GM18861 (cell line): Measurements from ENCODE around the gene AGXT.

Experiments
- ATAC-seq: cut with Tn5 transposase; IDR thresholded peaks from one replicate; pipeline ENCODE4 v1.9.1; 2021; ENCODE audit not compliant: unreplicated experiment

The AGXT gene

DNA sequence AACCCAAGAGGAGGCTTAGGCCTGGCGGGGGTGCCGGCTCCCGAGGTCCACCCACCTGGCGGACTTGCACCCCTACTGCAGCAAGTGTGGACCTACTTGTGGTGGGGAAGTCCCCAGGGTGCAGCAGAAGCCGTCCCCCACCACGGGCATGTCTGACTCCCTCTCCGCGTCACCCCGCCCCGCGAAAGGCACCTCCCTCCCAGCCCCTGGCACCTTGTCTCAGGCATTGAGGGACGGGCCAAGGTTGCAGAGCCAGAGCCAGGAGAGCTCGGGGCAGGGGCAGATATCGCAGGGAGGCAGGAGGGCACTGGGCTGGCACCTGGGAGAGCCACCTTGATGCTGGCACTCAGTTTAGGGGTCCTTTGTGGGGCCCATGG is 56.6 kb downstream of the AGXT start:
- no peak for ATAC-seq

DNA sequence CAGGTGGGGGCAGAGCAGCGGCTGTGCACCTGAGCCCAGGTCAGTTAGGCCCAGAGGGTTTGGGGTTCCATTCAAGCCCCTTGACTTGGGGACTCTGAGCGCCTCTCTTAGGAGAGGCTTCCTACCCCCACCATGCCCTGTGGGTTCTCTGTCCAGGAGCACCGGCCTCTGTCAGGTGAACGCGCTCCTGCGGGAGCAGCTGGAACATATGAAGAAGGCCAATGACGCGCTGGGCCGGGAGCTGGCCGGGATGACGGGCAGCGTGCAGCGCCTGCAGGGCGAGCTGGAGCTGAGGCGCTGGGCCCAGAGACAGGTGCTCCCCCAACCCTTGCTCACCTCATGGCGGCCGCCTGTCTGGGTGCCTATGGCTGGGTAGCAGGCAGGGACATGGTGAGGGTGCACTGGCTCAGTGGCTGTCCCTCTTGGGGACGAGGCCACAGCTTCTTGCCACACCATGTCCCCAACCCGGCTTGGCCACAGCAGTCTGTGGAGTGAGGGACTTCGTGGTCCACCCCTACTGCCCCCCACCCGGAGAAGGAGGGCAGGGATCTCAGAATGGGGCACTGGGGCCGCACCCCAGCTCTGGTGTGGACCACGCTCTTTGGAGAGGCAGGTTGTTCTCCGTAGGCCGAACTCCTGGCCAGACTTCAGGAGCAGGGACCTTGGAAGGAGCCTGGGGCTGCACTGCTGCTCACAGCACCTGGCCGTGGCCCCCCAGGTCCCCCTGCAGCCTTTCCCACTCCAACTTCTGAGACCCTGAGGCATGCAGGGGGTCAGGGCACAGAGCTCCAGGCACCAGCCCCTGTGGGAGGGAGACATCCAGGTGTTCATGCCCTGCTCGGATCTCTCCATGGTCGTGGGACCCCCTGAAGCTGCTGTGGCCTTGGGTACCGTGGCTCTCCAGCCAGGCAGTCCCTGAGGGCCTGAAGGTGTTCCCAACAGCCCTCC is 57.2 kb downstream of the AGXT start:
- no peak for ATAC-seq

DNA sequence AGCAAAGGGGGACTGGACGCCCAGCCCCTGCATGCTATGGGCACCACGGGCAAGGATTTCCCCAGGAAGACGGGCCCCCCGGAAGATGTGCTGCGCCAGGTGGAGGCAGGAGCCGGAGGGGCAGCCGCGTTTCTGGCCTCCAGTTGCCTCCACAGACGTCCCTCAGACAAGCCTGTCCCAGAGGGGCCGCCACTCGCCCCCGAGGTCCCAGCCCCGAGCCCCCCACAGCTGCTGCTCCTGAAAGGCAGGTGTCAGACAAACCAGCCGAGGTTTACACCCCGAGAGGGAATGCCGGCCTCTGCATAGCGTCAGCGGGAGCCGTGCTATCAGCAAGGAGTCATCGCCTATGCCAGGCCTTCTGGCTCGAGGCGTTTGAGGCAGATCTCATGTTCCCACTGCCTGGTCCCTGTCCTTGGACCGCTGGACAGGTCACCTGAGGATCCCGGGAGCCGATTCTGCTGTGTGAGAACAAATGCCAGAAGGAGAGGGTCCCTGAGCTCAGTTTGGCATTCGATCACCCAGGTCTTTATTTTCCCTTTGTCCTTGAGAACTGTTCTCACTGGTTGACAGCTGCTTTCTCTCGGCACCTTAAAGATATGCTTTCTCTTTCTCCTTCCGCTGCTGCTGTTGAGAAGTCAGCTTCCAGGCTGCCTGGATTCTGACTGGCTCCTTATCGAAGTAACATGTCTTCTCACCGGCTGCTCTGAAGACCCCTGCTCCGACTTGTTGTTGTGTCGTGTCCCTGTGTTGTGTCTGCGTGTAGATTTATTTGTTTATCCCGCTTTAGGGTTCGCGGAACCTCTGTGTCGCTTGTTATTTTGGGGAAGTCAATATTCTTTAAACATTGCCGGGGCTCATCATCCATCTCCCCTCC is 58.1 kb downstream of the AGXT start:
- no peak for ATAC-seq

DNA sequence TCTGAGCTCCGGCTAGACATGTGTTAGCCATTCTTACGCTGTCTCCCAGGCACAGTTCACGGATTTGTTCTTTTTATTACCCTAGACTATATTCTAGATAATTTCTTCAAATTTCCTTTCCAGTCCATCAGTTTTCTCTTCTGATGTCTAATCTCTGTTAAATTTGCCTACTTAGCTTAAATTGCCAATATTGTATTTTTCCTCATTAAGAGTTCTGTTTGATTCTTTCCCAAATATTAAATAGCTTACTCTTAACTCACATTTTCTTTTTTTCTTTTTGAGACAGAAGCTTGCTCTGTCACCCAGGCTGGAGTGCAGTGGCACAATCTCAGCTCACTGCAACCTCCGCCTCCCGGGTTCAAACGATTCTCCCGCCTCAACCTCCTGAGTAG is 58.8 kb downstream of the AGXT start:
- no peak for ATAC-seq

DNA sequence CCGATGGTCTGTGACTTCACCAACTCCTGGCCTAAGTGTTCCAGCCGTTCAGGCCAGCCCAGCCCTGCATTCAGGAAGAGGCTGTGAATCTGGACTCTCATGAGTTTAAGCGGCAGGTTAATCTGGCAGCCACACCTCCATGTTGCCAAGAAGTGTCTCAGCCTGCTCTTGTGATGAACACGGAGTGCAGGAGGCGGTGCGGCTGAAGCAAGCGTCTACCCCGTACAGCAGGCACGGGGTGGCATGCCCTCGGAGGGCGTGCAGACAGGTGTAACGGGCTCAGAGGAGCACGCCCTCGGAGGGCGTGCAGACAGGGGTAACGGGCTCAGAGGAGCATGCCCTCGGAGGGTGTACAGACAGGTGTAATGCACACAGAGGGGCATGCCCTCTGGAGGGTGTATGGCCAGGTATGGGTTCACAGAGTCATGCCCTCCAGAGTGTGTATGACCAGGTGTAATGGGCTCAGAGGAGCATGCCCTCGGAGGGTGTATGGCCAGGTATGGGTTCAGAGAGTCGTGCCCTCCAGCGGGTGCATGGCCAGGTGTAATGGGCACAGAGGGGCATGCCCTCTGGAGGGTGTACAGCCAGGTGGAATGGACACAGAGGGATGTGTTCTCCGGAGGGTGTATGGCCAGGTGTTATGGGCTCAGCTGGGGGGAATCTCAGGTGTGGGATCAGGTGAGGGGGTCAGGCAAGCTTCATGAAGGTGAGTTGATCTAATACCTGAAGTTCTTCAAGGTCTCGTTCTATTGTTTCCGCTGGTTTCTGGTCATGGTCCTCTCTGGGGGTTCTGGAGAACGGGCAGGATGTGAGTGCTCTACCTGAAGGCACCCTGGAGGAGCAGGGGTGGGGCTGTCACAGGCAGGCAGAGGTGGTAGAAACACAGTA is 60.1 kb downstream of the AGXT start:
- no peak for ATAC-seq

DNA sequence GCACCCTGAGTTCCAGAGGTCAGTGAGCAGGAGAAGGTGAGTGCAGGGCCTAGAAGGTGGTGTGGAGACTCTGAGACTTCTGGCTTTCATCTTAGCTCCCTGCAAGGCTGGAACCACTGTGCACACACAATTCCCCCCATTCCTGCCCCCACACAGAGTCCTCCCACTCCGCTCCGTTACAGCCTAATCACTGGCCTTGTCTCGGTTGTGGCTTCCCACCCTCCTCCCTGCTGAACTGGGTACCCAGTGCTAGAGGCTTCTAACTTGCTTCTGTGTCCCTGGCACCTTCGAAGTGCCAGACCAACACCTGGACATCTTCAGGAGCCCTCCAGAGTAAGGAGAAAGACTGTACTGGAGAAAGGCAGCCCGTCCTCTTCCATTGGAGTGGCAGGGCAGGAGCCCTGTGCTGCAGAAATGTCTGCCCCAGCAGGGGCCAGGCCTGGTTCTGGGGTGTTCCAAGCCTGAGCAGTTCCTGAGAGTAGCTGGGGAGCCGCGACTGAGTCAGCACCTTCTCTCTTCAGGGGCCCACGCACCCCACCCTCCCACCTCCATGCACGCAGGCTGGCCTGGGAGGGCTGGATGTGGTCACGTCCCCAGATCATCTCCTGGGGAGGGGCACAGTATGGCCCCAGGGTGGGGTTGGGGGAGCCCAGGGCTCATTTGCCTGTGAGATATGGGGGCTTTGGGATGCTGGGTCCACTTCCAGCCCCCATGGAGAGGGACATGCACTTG is 60.9 kb downstream of the AGXT start:
- no peak for ATAC-seq
